HepG2 (cell line): ENCODE data around the gene TDRD9. TPM values are rescaled to one million over a fixed set of nuclear protein-coding genes. Genes with fewer than 3 reads are reported as not detected.

ENCODE experiments used
- ATAC-seq: fragments of 200-7000 bp; cut with Tn5 transposase; 3 replicates; pipeline ENCODE4 v1.9.1; 2020; ENCODE audit warnings: mild to moderate bottlenecking, moderate library complexity
- BruUV-seq: library from RNA; stranded (reverse); fragments of 400-500 nt; replicated peaks from 2 replicates; lab custom pipeline; 2021; lab: Mats Ljungman, UMichigan
- CTCF ChIA-PET: fragments of 300-600 bp; formaldehyde crosslinking; extraction: SDS; loops from one replicate; lab custom pipeline; 2021; ENCODE audit warnings: low total read pairs, inconsistent platforms, low intra/inter-chr PET ratio; lab: Yijun Ruan, JAX
- POLR2A ChIA-PET: fragments of 350-600 bp; sonication (Branson Sonifier 250); formaldehyde crosslinking; loops from one replicate; lab custom pipeline; 2020; ENCODE audit warnings: antibody characterized with exemption, inconsistent platforms; lab: Yijun Ruan, JAX
- DNase-seq: peaks from one replicate; pipeline ENCODE4 v3.0.0-alpha.2; 2015; ENCODE audit warnings: low spot score
- FAIRE-seq: peaks from 3 replicates; lab custom pipeline; 2011; peaks lifted over from hg19 to GRCh38; lab: Jason Lieb, UNC
- H2AFZ ChIP-seq: one replicate; pipeline ENCODE4 v1.6.1; 2011; ENCODE audit warnings: low read length, inconsistent platforms
- H3K27ac ChIP-seq: fragments of 300-600 bp; 3 replicates; pipeline ENCODE4 v1.8.0; 2011; ENCODE audit warnings: mixed run types, mild to moderate bottlenecking, mixed read lengths, low read length, inconsistent platforms; ENCODE audit not compliant: insufficient read depth; ENCODE audit errors: extremely low read length
- H3K27me3 ChIP-seq, 2 experiments: fragments of 200-600 bp in 1 of 2; 2 replicates in 1 of 2; 3 replicates in 1 of 2; pipeline versions ENCODE4 v1.6.0 to v1.8.0; 2011; ENCODE audit warnings: low read length in 2 of 2, mild to moderate bottlenecking in 2 of 2, moderate library complexity in 2 of 2, inconsistent platforms in 1 of 2; ENCODE audit not compliant: insufficient read depth in 2 of 2, control insufficient read depth in 1 of 2
- H3K36me3 ChIP-seq, 2 experiments: fragments of 200-600 bp in 1 of 2; replicated peaks in 1 of 2; 2 replicates in 1 of 2; 3 replicates in 1 of 2; pipeline versions ENCODE4 v1.5.1 to v1.8.0; 2011; ENCODE audit warnings: low read length in 2 of 2, inconsistent platforms in 1 of 2; ENCODE audit not compliant: insufficient read depth in 2 of 2, control insufficient read depth in 1 of 2
- H3K4me1 ChIP-seq: 2 replicates; pipeline ENCODE4 v1.5.1; 2012; ENCODE audit warnings: low read length, inconsistent platforms; ENCODE audit not compliant: insufficient read depth
- H3K4me2 ChIP-seq: 2 replicates; pipeline ENCODE4 v1.6.0; 2011; ENCODE audit warnings: low read depth, low read length, inconsistent platforms
- H3K4me3 ChIP-seq, 3 experiments: fragments of 200-600 bp in 1 of 3; sonication (generic), shearing (Covaris generic) in 1 of 3; replicated peaks in 1 of 3; 2 replicates each; pipeline ENCODE4 v1.5.1; 2011 to 2016; ENCODE audit warnings: low read length in 3 of 3, inconsistent platforms in 2 of 3, low read depth in 2 of 3, mild to moderate bottlenecking in 2 of 3, control low read depth in 1 of 3, mixed read lengths in 1 of 3; ENCODE audit not compliant: insufficient read depth in 1 of 3
- H3K79me2 ChIP-seq: one replicate; pipeline ENCODE4 v1.6.1; 2011; ENCODE audit warnings: low read length, inconsistent platforms; ENCODE audit not compliant: insufficient read depth
- H3K9ac ChIP-seq: 2 replicates; pipeline ENCODE4 v1.6.0; 2011; ENCODE audit warnings: mild to moderate bottlenecking, low read depth, low read length, inconsistent platforms; ENCODE audit not compliant: insufficient read depth
- H3K9me3 ChIP-seq: 2 replicates; pipeline ENCODE4 v1.5.1; 2012; ENCODE audit warnings: mild to moderate bottlenecking, low read length
- H4K20me1 ChIP-seq: 2 replicates; pipeline ENCODE4 v1.6.0; 2011; ENCODE audit warnings: inconsistent platforms, mild to moderate bottlenecking, low read length, moderate library complexity; ENCODE audit not compliant: insufficient read depth
- CREB1 ChIP-seq, 2 experiments: fragments of 450-650 bp in 1 of 2; IDR thresholded peaks; 2 replicates each; pipeline ENCODE4 v1.6.1; 2016 to 2017; ENCODE audit warnings: control low read depth in 1 of 2, mild to moderate bottlenecking in 1 of 2, missing compliant biosample characterization in 1 of 2, missing genetic modification characterization in 1 of 2
- KMT2B ChIP-seq: IDR thresholded peaks from 2 replicates; pipeline ENCODE4 v1.6.1; 2016; ENCODE audit warnings: missing genetic modification reagents, missing compliant biosample characterization
- NKX3-1 ChIP-seq: sonication (generic); formaldehyde crosslinking; IDR thresholded peaks from 2 replicates; pipeline ENCODE4 v1.5.0; 2020; ENCODE audit warnings: missing genetic modification reagents
- TBP ChIP-seq: sonication (generic); formaldehyde crosslinking; IDR thresholded peaks from 2 replicates; pipeline ENCODE4 v1.5.0; 2020; ENCODE audit warnings: missing genetic modification reagents
- THAP11 ChIP-seq: IDR thresholded peaks from 2 replicates; pipeline ENCODE4 v1.6.1; 2016; ENCODE audit warnings: missing biosample characterization, missing genetic modification reagents
- ZNF20 ChIP-seq: sonication (generic); formaldehyde crosslinking; IDR thresholded peaks from 2 replicates; pipeline ENCODE4 v1.4.0; 2020; ENCODE audit warnings: mild to moderate bottlenecking, moderate library complexity, missing genetic modification reagents
- ZNF224 ChIP-seq: sonication (generic); formaldehyde crosslinking; IDR thresholded peaks from 2 replicates; pipeline ENCODE4 v1.5.0; 2020; ENCODE audit warnings: mild to moderate bottlenecking, missing genetic modification reagents
- ZNF777 ChIP-seq: sonication (generic); formaldehyde crosslinking; IDR thresholded peaks from 2 replicates; pipeline ENCODE4 v1.4.0; 2020; ENCODE audit warnings: missing genetic modification reagents
- ZNF839 ChIP-seq: sonication (generic); formaldehyde crosslinking; IDR thresholded peaks from 2 replicates; pipeline ENCODE4 v1.4.0; 2020; ENCODE audit warnings: missing genetic modification reagents, mild to moderate bottlenecking, borderline replicate concordance
- WGBS: methylation state at CpG from one replicate; pipeline ENCODE4 v1.1.6; 2017; ENCODE audit warnings: low lambda C conversion rate; 5-methylcytosine and 5-hydroxymethylcytosine counted together
- in situ Hi-C: cut with HindIII; loops from 2 replicates; pipeline ENCODE4 v1.10.0; 2017; ENCODE audit warnings: low pct_unique_long_range_greater_than_20kb; ENCODE audit not compliant: extremely low pct_ligation_motif_present
- intact Hi-C: fragments of 100-400 bp; cut with micrococcal nuclease; formaldehyde crosslinking; loops from one replicate; pipeline ENCODE4 v1.10.0; 2022; ENCODE audit not compliant: unreplicated experiment
- polyA plus RNA-seq, 8 experiments: library from polyadenylated mRNA; depleted of rRNA in 3 of 8; stranded (reverse) in 7 of 8; unstranded in 1 of 8; fragments of >200 nt; fragmentation: Illumina TruSeq in 4 of 8; extraction: Trizol in 4 of 8; gene quantifications; 2 replicates each; pipeline versions ENCODE4 v1.2.1 to v1.2.3, GENCODE V29; 2011 to 2016; ENCODE audit warnings: low read depth in 4 of 8, missing spikeins in 1 of 8, mixed read lengths in 1 of 8; ENCODE audit not compliant: insufficient read depth in 1 of 8
- total RNA-seq, 5 experiments: library from RNA; depleted of rRNA; stranded (reverse); fragments of >200 nt; fragmentation: Illumina TruSeq; extraction: Trizol; gene quantifications; 2 replicates each; pipeline ENCODE4 v1.2.3, GENCODE V29; 2016; ENCODE audit warnings: low read depth in 1 of 5
- TF ChIP-seq, protein P1 (sequence below): sonication (generic); formaldehyde crosslinking; IDR thresholded peaks from 2 replicates; pipeline ENCODE4 v1.4.0; 2020; ENCODE audit warnings: missing genetic modification reagents, borderline replicate concordance

Gene TDRD9
- total and polyA plus RNA-seq, 2 of the 13 experiments (the other 11 are each of a cell fraction or from before 2014, with no cell fraction given), result not detected

DNA sequence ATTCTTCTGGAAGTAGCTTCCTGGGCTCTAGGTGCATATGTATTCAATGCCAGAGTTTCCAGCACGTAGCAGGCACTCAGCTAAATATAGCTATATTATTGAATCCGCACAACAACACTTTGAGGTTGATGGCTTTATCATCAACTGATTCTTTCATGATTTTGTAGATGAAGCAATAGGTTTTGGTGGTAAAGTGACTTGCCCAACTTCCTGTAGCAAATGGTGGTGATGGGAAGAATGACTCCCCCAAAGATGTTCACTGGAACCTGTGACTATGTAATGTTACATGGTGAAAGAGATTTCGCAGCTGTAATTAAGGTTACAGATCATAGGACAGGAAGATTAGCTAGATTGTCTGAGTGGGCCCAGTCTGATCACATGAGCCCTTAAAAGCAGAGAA, 3.2 kb downstream of the TDRD9 start (continued):
- TF ChIP-seq, protein P1, sequence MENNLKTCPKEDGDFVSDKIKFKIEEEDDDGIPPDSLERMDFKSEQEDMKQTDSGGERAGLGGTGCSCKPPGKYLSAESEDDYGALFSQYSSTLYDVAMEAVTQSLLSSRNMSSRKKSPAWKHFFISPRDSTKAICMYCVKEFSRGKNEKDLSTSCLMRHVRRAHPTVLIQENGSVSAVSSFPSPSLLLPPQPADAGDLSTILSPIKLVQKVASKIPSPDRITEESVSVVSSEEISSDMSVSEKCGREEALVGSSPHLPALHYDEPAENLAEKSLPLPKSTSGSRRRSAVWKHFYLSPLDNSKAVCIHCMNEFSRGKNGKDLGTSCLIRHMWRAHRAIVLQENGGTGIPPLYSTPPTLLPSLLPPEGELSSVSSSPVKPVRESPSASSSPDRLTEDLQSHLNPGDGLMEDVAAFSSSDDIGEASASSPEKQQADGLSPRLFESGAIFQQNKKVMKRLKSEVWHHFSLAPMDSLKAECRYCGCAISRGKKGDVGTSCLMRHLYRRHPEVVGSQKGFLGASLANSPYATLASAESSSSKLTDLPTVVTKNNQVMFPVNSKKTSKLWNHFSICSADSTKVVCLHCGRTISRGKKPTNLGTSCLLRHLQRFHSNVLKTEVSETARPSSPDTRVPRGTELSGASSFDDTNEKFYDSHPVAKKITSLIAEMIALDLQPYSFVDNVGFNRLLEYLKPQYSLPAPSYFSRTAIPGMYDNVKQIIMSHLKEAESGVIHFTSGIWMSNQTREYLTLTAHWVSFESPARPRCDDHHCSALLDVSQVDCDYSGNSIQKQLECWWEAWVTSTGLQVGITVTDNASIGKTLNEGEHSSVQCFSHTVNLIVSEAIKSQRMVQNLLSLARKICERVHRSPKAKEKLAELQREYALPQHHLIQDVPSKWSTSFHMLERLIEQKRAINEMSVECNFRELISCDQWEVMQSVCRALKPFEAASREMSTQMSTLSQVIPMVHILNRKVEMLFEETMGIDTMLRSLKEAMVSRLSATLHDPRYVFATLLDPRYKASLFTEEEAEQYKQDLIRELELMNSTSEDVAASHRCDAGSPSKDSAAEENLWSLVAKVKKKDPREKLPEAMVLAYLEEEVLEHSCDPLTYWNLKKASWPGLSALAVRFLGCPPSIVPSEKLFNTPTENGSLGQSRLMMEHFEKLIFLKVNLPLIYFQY, result no peak
- TF ChIP-seq KMT2B (CRISPR knock-in tag) (no peak), ZNF224 (CRISPR knock-in tag) (no peak), TBP (CRISPR knock-in tag) (no peak), ZNF777 (CRISPR knock-in tag) (no peak)

DNA sequence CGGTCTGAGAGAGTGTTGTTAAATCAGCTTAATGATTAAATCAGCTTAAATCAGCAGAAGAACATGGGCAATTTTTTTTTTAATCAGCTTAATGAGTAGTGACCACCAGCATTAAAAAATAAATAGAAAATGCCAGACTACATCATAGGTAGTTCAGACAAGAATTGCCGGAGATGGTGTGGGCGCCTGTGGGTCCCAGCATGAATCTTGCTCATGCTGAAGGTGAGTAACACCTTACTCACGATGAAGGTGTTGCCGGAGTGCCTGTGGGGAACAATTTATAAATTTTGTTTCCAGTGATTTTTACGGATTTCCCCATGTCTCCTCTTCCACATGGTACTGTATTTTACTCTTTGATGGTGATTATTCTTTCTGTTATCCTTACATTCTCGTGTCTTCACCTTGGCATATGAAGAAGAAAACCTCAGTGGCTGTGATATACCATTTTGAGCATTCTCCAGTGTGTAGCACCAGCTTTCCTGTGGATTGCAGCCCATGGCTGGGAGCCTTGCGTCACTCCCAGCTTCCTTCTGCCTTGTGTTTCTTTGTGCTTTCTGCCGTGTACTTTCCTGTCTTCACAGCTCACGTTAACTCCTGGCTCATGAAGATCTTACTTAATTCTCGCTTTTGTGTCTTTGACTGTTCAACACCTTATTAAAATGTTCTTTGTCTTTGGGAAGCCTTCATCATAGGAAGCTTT, 4.7 kb downstream of the TDRD9 start:
- no peak overlapping the region for H3K9ac ChIP-seq
- WGBS, result 35% methylated on average over 11 of the region's 11 CpGs
- H3K36me3 ChIP-seq, result no peaks in the 10 kb centered on the region
- no peak overlapping the region for H2AFZ ChIP-seq
- no peak overlapping the region for H3K27ac ChIP-seq
- intact Hi-C loops (no loop called here), in situ Hi-C loops (no loop called here)
- H3K4me1 ChIP-seq, result peaks cover 56% of the 10 kb centered on the region
- POLR2A ChIA-PET, result no interaction called here
- no peaks in the 10 kb centered on the region for H3K9me3 ChIP-seq
- CTCF ChIA-PET, result no interaction called here
- no peak for FAIRE-seq
- no peaks in the 10 kb centered on the region for H3K79me2 ChIP-seq
- H4K20me1 ChIP-seq, result no peaks in the 10 kb centered on the region
- TF ChIP-seq ZNF839 (CRISPR knock-in tag) (no peak), ZNF20 (CRISPR knock-in tag) (no peak), THAP11 (CRISPR knock-in tag) (0 out of 2 replicates have a peak, but pooled peaks have one; percentile 4), CREB1 (IDR thresholded peaks at IDR 0.05) (no peak), CREB1 (CRISPR knock-in tag; IDR thresholded peaks at IDR 0.05) (no peak), NKX3-1 (CRISPR knock-in tag) (no peak)
- H3K4me3 ChIP-seq, result no peak overlapping the region; a peak in 1 of 6 replicates
- BruUV-seq, result no TSS peak
- no peak for DNase-seq
- ATAC-seq, result no peak
- H3K27me3 ChIP-seq, result no peaks in the 10 kb centered on the region; a peak in 1 of 5 replicates
- H3K4me2 ChIP-seq, result peak overlapping the region; percentile 26; the same call in 1 of the 2 replicates
